Astrocyte of the spinal cord (primary cell): ENCODE data around the gene PCCB.
"Not testable (repeated sequence)": the region's sequence is repeated elsewhere in the genome, so short reads cannot be mapped to it uniquely, and the experiment has no call there.

ENCODE experiments used
- DNase-seq: peaks from one replicate; pipeline ENCODE4 v3.0.0; 2011; ENCODE audit warnings: low read depth, low spot score
- H3K4me3 ChIP-seq: 2 replicates; pipeline ENCODE4 v1.5.1; 2011; ENCODE audit warnings: low read depth, mild to moderate bottlenecking, low read length, moderate library complexity
- CTCF ChIP-seq: IDR thresholded peaks from 2 replicates; pipeline ENCODE4 v1.5.1; 2012; ENCODE audit warnings: low read depth, mild to moderate bottlenecking, low read length, inconsistent platforms
- in situ Hi-C: cut with HindIII; loops from 2 replicates; pipeline ENCODE4 v1.10.0; 2017; ENCODE audit warnings: low sequenced_read_pairs

The PCCB gene

GRCh38 chr3:136346486-136346885, 96.3 kb downstream of the PCCB start:
- in situ Hi-C loops: no loop called here
- TF ChIP-seq CTCF: no peak
- DNase-seq: no peak
- H3K4me3 ChIP-seq: no peak overlapping the region

GRCh38 chr3:136350132-136350531, 100.0 kb downstream of the PCCB start:
- H3K4me3 ChIP-seq: no peak overlapping the region
- in situ Hi-C loops: no loop called here
- TF ChIP-seq CTCF: no peak
- peak; percentile 92 for DNase-seq

- DNase-seq: peak; percentile 30
- in situ Hi-C loops: no loop called here
- no peak for TF ChIP-seq CTCF
- H3K4me3 ChIP-seq: no peak overlapping the region
Measured at GRCh38 chr3:136350557-136350956, 100.4 kb downstream of the PCCB start.

GRCh38 chr3:136351351-136351750, 101.2 kb downstream of the PCCB start:
- H3K4me3 ChIP-seq: no peak overlapping the region
- in situ Hi-C loops: no loop called here
- peak; percentile 19 for DNase-seq
- TF ChIP-seq CTCF: no peak

- in situ Hi-C loops: no loop called here
- no peak for TF ChIP-seq CTCF
- DNase-seq: no peak
- no peak overlapping the region for H3K4me3 ChIP-seq
Measured at GRCh38 chr3:136351905-136352304, 101.8 kb downstream of the PCCB start.

GRCh38 chr3:136353461-136353860, 103.3 kb downstream of the PCCB start:
- no peak for TF ChIP-seq CTCF
- DNase-seq: no peak
- in situ Hi-C loops: no loop called here
- H3K4me3 ChIP-seq: no peak overlapping the region

- no peak overlapping the region for H3K4me3 ChIP-seq
- in situ Hi-C loops: no loop called here
- no peak for TF ChIP-seq CTCF
- DNase-seq: no peak
Measured at GRCh38 chr3:136366289-136366688, 116.1 kb downstream of the PCCB start.

GRCh38 chr3:136375800-136376199, 125.7 kb downstream of the PCCB start:
- DNase-seq, H3K4me3 ChIP-seq, in situ Hi-C loops: not testable (repeated sequence)
